HG03571 (cell line): ENCODE measurements around the gene GPR37L1.
"Not testable (repeated sequence)": the region's sequence is repeated elsewhere in the genome, so short reads cannot be mapped to it uniquely, and the experiment has no call there.

ENCODE experiments used
- ATAC-seq: cut with Tn5 transposase; IDR thresholded peaks from one replicate; pipeline ENCODE4 v1.9.1; 2021; ENCODE audit not compliant: unreplicated experiment

The GPR37L1 gene

GRCh38 chr1:202133001-202133400 is 10.3 kb downstream of the GPR37L1 start:
- ATAC-seq: no peak

- ATAC-seq: no peak
Measured at GRCh38 chr1:202133496-202133895, 10.8 kb downstream of the GPR37L1 start.

GRCh38 chr1:202133989-202134388 is 11.3 kb downstream of the GPR37L1 start:
- ATAC-seq: no peak

GRCh38 chr1:202134645-202135172 is 12.0 kb downstream of the GPR37L1 start:
- no peak for ATAC-seq

- peak; percentile 65 for ATAC-seq
Measured at GRCh38 chr1:202135221-202135721, 12.6 kb downstream of the GPR37L1 start.

- ATAC-seq: no peak
Measured at GRCh38 chr1:202140833-202141232, 18.1 kb downstream of the GPR37L1 start.

DNA sequence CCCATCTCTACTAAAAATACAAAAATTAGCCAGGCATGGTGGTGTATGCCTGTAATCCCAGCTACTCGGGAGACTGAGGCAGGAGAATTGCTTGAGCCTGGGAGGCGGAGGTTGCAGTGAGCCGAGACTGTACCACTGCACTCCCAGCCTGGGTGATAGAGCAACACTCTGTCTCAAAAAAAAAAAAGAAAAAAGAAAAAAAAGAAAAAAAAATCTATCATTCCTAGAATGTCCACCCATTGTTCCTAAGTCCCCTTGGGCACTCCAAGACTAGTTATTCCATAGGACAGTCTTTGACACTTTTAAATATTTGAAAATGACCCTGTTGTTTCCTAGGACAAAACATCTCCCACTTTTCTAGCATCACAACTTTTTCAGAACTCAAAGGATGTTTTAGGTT is 18.8 kb downstream of the GPR37L1 start:
- ATAC-seq: not testable (repeated sequence)

GRCh38 chr1:202143011-202143767 is 20.5 kb downstream of the GPR37L1 start:
- ATAC-seq: peak; percentile 22

- ATAC-seq: peak; percentile 33
Measured at GRCh38 chr1:202143768-202144401, 21.2 kb downstream of the GPR37L1 start.

DNA sequence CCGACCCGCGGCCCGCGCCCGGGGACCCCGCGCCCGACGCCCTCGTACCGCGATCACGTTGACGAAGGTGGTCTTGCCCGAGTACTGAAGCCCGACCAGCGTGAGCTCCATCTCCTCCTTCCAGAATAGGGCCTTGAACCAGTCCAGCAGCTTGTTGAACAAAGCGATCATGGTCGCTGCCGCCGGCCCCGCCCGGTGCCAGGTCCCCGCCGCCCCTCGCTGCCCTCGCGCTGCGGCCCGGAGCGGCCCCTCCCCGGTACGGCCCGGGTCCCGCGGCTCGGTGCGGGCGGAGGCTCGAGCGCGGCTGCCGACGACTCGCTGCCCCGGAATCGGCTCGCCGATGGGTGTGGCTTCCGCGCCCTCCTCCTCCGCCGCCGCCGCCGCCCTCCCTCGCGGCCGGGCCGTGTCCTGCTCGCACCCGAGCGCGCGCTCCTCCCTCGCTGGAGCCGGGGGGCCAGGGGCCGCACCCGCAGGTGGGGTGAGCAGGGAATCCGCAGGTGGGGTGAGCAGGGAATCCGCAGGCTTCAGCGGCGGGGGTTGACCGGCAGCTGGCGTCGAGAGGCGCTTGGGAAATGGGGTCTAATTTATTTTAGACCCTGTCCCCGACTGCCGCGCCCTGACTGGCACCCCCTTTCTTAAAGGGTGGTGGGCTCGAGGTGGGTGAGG is 21.8 kb downstream of the GPR37L1 start, which contains the start of gene ARL8A:
Gene ARL8A, minus strand, starts transcription at position 336 of the 666 bp plus-strand sequence. Its CDS starts 165 bp downstream, at position 171.
- peak; percentile 56 for ATAC-seq

DNA sequence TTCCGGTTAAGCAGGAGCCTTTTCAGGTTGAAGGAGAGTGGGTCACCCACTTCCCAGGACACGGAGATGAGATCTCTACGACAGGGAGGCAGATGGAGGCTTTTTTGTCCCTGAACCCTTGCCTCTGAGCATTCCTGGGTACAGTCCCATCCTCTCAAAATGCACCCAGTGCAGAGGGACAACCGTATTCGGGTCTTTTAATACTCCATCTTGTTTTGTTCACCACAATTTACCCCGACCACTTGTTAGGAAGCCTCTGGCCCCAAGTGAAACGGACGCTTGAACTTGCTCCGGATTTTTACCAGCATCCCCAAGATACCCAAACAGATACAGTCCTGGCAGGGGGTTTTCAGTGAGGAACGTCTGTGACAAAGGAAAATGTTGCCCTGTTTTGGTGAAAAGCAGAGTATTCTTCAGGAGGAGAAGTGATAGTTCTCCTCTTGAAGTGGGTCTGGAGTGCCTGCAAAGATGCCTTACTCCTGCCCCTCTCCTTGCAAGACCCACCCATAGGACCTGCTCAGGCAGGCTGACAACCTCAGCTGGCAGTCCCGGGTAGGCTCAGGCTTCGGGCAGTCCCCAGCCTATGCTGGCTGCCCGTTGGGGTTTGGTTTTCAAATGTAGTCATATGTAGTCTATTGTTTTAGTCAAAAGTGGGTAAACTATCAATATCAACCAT is 22.5 kb downstream of the GPR37L1 start:
- ATAC-seq: no peak

DNA sequence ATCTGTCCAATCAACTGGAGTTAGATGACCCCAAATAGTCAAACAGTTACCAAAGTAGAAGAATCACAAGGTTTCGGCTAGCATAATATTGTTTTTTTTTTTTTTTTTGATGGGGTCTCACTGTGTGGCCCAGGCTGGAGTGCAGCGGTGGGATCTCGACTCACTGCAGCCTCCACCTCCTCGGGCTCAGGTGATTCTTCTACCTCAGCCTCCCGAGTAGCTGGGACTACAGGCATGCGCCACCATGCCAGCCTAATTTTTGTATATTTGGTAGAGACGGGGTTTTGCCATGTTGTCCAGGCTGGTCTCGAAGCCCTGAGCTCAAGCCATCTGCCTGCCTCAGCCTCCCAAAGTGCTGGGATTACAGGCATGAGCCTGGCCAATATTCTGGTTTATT is 23.0 kb downstream of the GPR37L1 start:
- ATAC-seq: not testable (repeated sequence)

GRCh38 chr1:202146279-202146678 is 23.6 kb downstream of the GPR37L1 start:
- ATAC-seq: no peak

GRCh38 chr1:202146993-202147392 is 24.3 kb downstream of the GPR37L1 start:
- no peak for ATAC-seq

GRCh38 chr1:202148391-202148790 is 25.7 kb downstream of the GPR37L1 start:
- no peak for ATAC-seq

- no peak for ATAC-seq
Measured at GRCh38 chr1:202149566-202149965, 26.8 kb downstream of the GPR37L1 start.

- ATAC-seq: no peak
Measured at GRCh38 chr1:202150187-202150586, 27.5 kb downstream of the GPR37L1 start.

- no peak for ATAC-seq
Measured at GRCh38 chr1:202150602-202151001, 27.9 kb downstream of the GPR37L1 start.

GRCh38 chr1:202151045-202151444 is 28.3 kb downstream of the GPR37L1 start:
- no peak for ATAC-seq

- no peak for ATAC-seq
Measured at GRCh38 chr1:202152399-202152798, 29.7 kb downstream of the GPR37L1 start.

DNA sequence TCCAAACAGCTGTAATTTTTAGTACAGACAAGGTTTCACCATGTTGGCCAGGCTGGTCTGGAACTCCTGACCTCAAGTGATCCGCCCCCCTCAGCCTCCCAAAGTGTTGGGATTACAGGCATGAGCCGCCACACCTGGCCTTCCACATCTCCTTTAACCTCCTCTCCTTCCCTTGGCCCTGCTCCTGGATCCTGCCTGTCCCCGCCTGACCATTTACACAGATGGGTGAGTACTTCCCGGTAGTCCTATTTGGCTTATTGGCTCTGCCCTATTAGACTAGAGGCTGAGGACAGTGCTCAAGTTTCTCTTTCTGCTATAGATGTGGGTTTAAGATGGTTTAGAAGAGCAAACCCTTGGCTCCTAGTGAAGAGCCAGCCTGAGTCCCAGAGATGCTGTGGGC is 30.6 kb downstream of the GPR37L1 start:
- ATAC-seq: no peak
